Stimulated activated CD8-positive, alpha-beta memory T cell treated with anti-CD3 and anti-CD28 coated beads, Interleukin-7, amount 100 ng/mL, for 48 hours (primary cell): Measurements from ENCODE around the gene ARHGEF28.

Experiments
- DNase-seq, 2 donors: peaks; one replicate each; pipeline ENCODE4 v3.0.0-alpha.2; 2020; ENCODE audit warnings: low read depth in 1 of 2; ENCODE audit errors: extremely low read depth in 1 of 2

Gene ARHGEF28

GRCh38 chr5:73623060-73623459, 2.9 kb upstream of the ARHGEF28 start:
- DNase-seq: no peak

GRCh38 chr5:73623901-73624404, 2.0 kb upstream of the ARHGEF28 start:
- DNase-seq: no peak

GRCh38 chr5:73624888-73625287, 1.1 kb upstream of the ARHGEF28 start:
- DNase-seq: no peak

GRCh38 chr5:73625372-73625943, 538 bp upstream of the ARHGEF28 start:
- no peak for DNase-seq

- DNase-seq: no peak
Measured at GRCh38 chr5:73626814-73627313, 868 bp downstream of the ARHGEF28 start.

GRCh38 chr5:73629456-73629855, 3.5 kb downstream of the ARHGEF28 start:
- no peak for DNase-seq

GRCh38 chr5:73630765-73631164, 4.8 kb downstream of the ARHGEF28 start:
- DNase-seq: no peak

- DNase-seq: no peak
Measured at GRCh38 chr5:73631500-73631899, 5.5 kb downstream of the ARHGEF28 start.

GRCh38 chr5:73633060-73633459, 7.1 kb downstream of the ARHGEF28 start:
- DNase-seq: no peak

GRCh38 chr5:73636408-73636807, 10.4 kb downstream of the ARHGEF28 start:
- DNase-seq: no peak

- DNase-seq: no peak
Measured at GRCh38 chr5:73637565-73637964, 11.6 kb downstream of the ARHGEF28 start.

- no peak for DNase-seq
Measured at GRCh38 chr5:73638344-73639095, 12.5 kb downstream of the ARHGEF28 start.

- no peak for DNase-seq
Measured at GRCh38 chr5:73640861-73641320, 14.9 kb downstream of the ARHGEF28 start.

- DNase-seq: no peak
Measured at GRCh38 chr5:73641811-73642210, 15.8 kb downstream of the ARHGEF28 start.

GRCh38 chr5:73642344-73642743, 16.3 kb downstream of the ARHGEF28 start:
- no peak for DNase-seq

- no peak for DNase-seq
Measured at GRCh38 chr5:73644385-73644963, 18.5 kb downstream of the ARHGEF28 start.

- DNase-seq: no peak
Measured at GRCh38 chr5:73647721-73648120, 21.7 kb downstream of the ARHGEF28 start.

- DNase-seq: no peak
Measured at GRCh38 chr5:73648515-73648914, 22.5 kb downstream of the ARHGEF28 start.

- no peak for DNase-seq
Measured at GRCh38 chr5:73649926-73650325, 23.9 kb downstream of the ARHGEF28 start.

GRCh38 chr5:73652391-73652790, 26.4 kb downstream of the ARHGEF28 start:
- no peak for DNase-seq

GRCh38 chr5:73654171-73654811, 28.3 kb downstream of the ARHGEF28 start:
- no peak for DNase-seq
